HepG2 (cell line): Measurements from ENCODE around the gene POLG2. TPM values are rescaled to one million over a fixed set of nuclear protein-coding genes. Genes with fewer than 3 reads are reported as not detected.

Experiments used
- ATAC-seq: fragments of 200-7000 bp; cut with Tn5 transposase; 3 replicates; pipeline ENCODE4 v1.9.1; 2020; ENCODE audit warnings: mild to moderate bottlenecking, moderate library complexity
- BruUV-seq: library from RNA; stranded (reverse); fragments of 400-500 nt; replicated peaks from 2 replicates; lab custom pipeline; 2021; lab: Mats Ljungman, UMichigan
- CTCF ChIA-PET: fragments of 300-600 bp; formaldehyde crosslinking; extraction: SDS; loops from one replicate; lab custom pipeline; 2021; ENCODE audit warnings: low total read pairs, inconsistent platforms, low intra/inter-chr PET ratio; lab: Yijun Ruan, JAX
- POLR2A ChIA-PET: fragments of 350-600 bp; sonication (Branson Sonifier 250); formaldehyde crosslinking; loops from one replicate; lab custom pipeline; 2020; ENCODE audit warnings: antibody characterized with exemption, inconsistent platforms; lab: Yijun Ruan, JAX
- DNase-seq: peaks from one replicate; pipeline ENCODE4 v3.0.0-alpha.2; 2015; ENCODE audit warnings: low spot score
- FAIRE-seq: peaks from 3 replicates; lab custom pipeline; 2011; peaks lifted over from hg19 to GRCh38; lab: Jason Lieb, UNC
- H2AFZ ChIP-seq: one replicate; pipeline ENCODE4 v1.6.1; 2011; ENCODE audit warnings: low read length, inconsistent platforms
- H3K27ac ChIP-seq: fragments of 300-600 bp; 3 replicates; pipeline ENCODE4 v1.8.0; 2011; ENCODE audit warnings: mixed run types, mild to moderate bottlenecking, mixed read lengths, low read length, inconsistent platforms; ENCODE audit not compliant: insufficient read depth; ENCODE audit errors: extremely low read length
- H3K27me3 ChIP-seq, 2 experiments: fragments of 200-600 bp in 1 of 2; 2 replicates in 1 of 2; 3 replicates in 1 of 2; pipeline versions ENCODE4 v1.6.0 to v1.8.0; 2011; ENCODE audit warnings: low read length in 2 of 2, mild to moderate bottlenecking in 2 of 2, moderate library complexity in 2 of 2, inconsistent platforms in 1 of 2; ENCODE audit not compliant: insufficient read depth in 2 of 2, control insufficient read depth in 1 of 2
- H3K36me3 ChIP-seq, 2 experiments: fragments of 200-600 bp in 1 of 2; replicated peaks in 1 of 2; 2 replicates in 1 of 2; 3 replicates in 1 of 2; pipeline versions ENCODE4 v1.5.1 to v1.8.0; 2011; ENCODE audit warnings: low read length in 2 of 2, inconsistent platforms in 1 of 2; ENCODE audit not compliant: insufficient read depth in 2 of 2, control insufficient read depth in 1 of 2
- H3K4me1 ChIP-seq: 2 replicates; pipeline ENCODE4 v1.5.1; 2012; ENCODE audit warnings: low read length, inconsistent platforms; ENCODE audit not compliant: insufficient read depth
- H3K4me2 ChIP-seq: 2 replicates; pipeline ENCODE4 v1.6.0; 2011; ENCODE audit warnings: low read depth, low read length, inconsistent platforms
- H3K4me3 ChIP-seq, 3 experiments: fragments of 200-600 bp in 1 of 3; sonication (generic), shearing (Covaris generic) in 1 of 3; replicated peaks in 1 of 3; 2 replicates each; pipeline ENCODE4 v1.5.1; 2011 to 2016; ENCODE audit warnings: low read length in 3 of 3, inconsistent platforms in 2 of 3, low read depth in 2 of 3, mild to moderate bottlenecking in 2 of 3, control low read depth in 1 of 3, mixed read lengths in 1 of 3; ENCODE audit not compliant: insufficient read depth in 1 of 3
- H3K79me2 ChIP-seq: one replicate; pipeline ENCODE4 v1.6.1; 2011; ENCODE audit warnings: low read length, inconsistent platforms; ENCODE audit not compliant: insufficient read depth
- H3K9ac ChIP-seq: 2 replicates; pipeline ENCODE4 v1.6.0; 2011; ENCODE audit warnings: mild to moderate bottlenecking, low read depth, low read length, inconsistent platforms; ENCODE audit not compliant: insufficient read depth
- H3K9me3 ChIP-seq: 2 replicates; pipeline ENCODE4 v1.5.1; 2012; ENCODE audit warnings: mild to moderate bottlenecking, low read length
- H4K20me1 ChIP-seq: 2 replicates; pipeline ENCODE4 v1.6.0; 2011; ENCODE audit warnings: inconsistent platforms, mild to moderate bottlenecking, low read length, moderate library complexity; ENCODE audit not compliant: insufficient read depth
- MXI1 ChIP-seq: IDR thresholded peaks from 3 replicates; pipeline ENCODE4 v1.6.1; 2012; ENCODE audit warnings: low read depth, low read length, inconsistent platforms, borderline replicate concordance
- NR2F1 ChIP-seq, 2 experiments: fragments of 450-650 bp in 1 of 2; formaldehyde crosslinking in 1 of 2; IDR thresholded peaks; 2 replicates each; pipeline versions ENCODE4 v1.5.0 to v1.6.1; 2016 to 2020; ENCODE audit warnings: mild to moderate bottlenecking in 1 of 2, missing compliant biosample characterization in 1 of 2, missing genetic modification reagents in 1 of 2, moderate library complexity in 1 of 2
- POLR2AphosphoS2 ChIP-seq: IDR thresholded peaks from 2 replicates; pipeline ENCODE4 v1.6.1; 2011; ENCODE audit warnings: low read depth, low read length, improper control_type of control experiment
- POLR2AphosphoS5 ChIP-seq: IDR thresholded peaks from 2 replicates; pipeline ENCODE4 v1.6.1; 2012; ENCODE audit warnings: low read depth, low read length
- RBM22 ChIP-seq: fragments of 200-400 bp; formaldehyde crosslinking; optimal IDR thresholded peaks from 2 replicates; pipeline ENCODE3; 2017; ENCODE audit warnings: mild to moderate bottlenecking, low read length, moderate library complexity
- SIX4 ChIP-seq: sonication (generic); formaldehyde crosslinking; IDR thresholded peaks from 2 replicates; pipeline ENCODE4 v1.4.0; 2020; ENCODE audit warnings: missing genetic modification reagents
- SMAD1 ChIP-seq: sonication (generic); formaldehyde crosslinking; IDR thresholded peaks from 2 replicates; pipeline ENCODE4 v1.4.0; 2020; ENCODE audit warnings: missing genetic modification reagents, low read depth, mild to moderate bottlenecking, borderline replicate concordance
- TCF7L2 ChIP-seq: IDR thresholded peaks from 2 replicates; pipeline ENCODE4 v1.6.1; 2011; ENCODE audit warnings: mild to moderate bottlenecking, low read depth, low read length, moderate library complexity
- TFE3 ChIP-seq: IDR thresholded peaks from 2 replicates; pipeline ENCODE4 v1.6.1; 2016
- ZBTB20 ChIP-seq: sonication (generic); formaldehyde crosslinking; IDR thresholded peaks from 2 replicates; pipeline ENCODE4 v1.8.1; 2023; ENCODE audit warnings: missing genetic modification reagents, low read depth, mild to moderate bottlenecking, borderline replicate concordance
- ZFP36L2 ChIP-seq: sonication (generic); formaldehyde crosslinking; IDR thresholded peaks from 2 replicates; pipeline ENCODE4 v1.4.0; 2020; ENCODE audit warnings: missing genetic modification reagents
- ZNF460 ChIP-seq: sonication (generic); formaldehyde crosslinking; IDR thresholded peaks from 2 replicates; pipeline ENCODE4 v1.5.1; 2020; ENCODE audit warnings: missing genetic modification reagents, mild to moderate bottlenecking, borderline replicate concordance
- ZNF572 ChIP-seq: sonication (generic); formaldehyde crosslinking; IDR thresholded peaks from 2 replicates; pipeline ENCODE4 v1.5.1; 2020; ENCODE audit warnings: mild to moderate bottlenecking, missing genetic modification reagents
- ZXDC ChIP-seq: sonication (generic); formaldehyde crosslinking; IDR thresholded peaks from 2 replicates; pipeline ENCODE4 v1.5.0; 2020; ENCODE audit warnings: mild to moderate bottlenecking, missing genetic modification reagents
- WGBS: methylation state at CpG from one replicate; pipeline ENCODE4 v1.1.6; 2017; ENCODE audit warnings: low lambda C conversion rate; 5-methylcytosine and 5-hydroxymethylcytosine counted together
- in situ Hi-C: cut with HindIII; loops from 2 replicates; pipeline ENCODE4 v1.10.0; 2017; ENCODE audit warnings: low pct_unique_long_range_greater_than_20kb; ENCODE audit not compliant: extremely low pct_ligation_motif_present
- intact Hi-C: fragments of 100-400 bp; cut with micrococcal nuclease; formaldehyde crosslinking; loops from one replicate; pipeline ENCODE4 v1.10.0; 2022; ENCODE audit not compliant: unreplicated experiment
- polyA plus RNA-seq, 8 experiments: library from polyadenylated mRNA; depleted of rRNA in 3 of 8; stranded (reverse) in 7 of 8; unstranded in 1 of 8; fragments of >200 nt; fragmentation: Illumina TruSeq in 4 of 8; extraction: Trizol in 4 of 8; gene quantifications; 2 replicates each; pipeline versions ENCODE4 v1.2.1 to v1.2.3, GENCODE V29; 2011 to 2016; ENCODE audit warnings: low read depth in 4 of 8, missing spikeins in 1 of 8, mixed read lengths in 1 of 8; ENCODE audit not compliant: insufficient read depth in 1 of 8
- total RNA-seq, 5 experiments: library from RNA; depleted of rRNA; stranded (reverse); fragments of >200 nt; fragmentation: Illumina TruSeq; extraction: Trizol; gene quantifications; 2 replicates each; pipeline ENCODE4 v1.2.3, GENCODE V29; 2016; ENCODE audit warnings: low read depth in 1 of 5

The POLG2 gene
- total and polyA plus RNA-seq, 2 of the 13 experiments (the other 11 are each of a cell fraction or from before 2014, with no cell fraction given), result 21.1 to 25.5 TPM

- H3K4me2 ChIP-seq, result no peak overlapping the region
- in situ Hi-C loops, result loop anchor here (10.0 kb wide), 1 partner anchor 656 kb away; the partner anchor contains the start of gene SMARCD2
- peaks cover 53% of the 10 kb centered on the region for H4K20me1 ChIP-seq
- no peaks in the 10 kb centered on the region; a peak in 1 of 5 replicates for H3K27me3 ChIP-seq
- H3K4me1 ChIP-seq, result peaks cover 78% of the 10 kb centered on the region
- DNase-seq, result no peak
- no peak for FAIRE-seq
- peaks cover 40% of the 10 kb centered on the region for H3K79me2 ChIP-seq
- no peak overlapping the region for H3K9ac ChIP-seq
- no peaks in the 10 kb centered on the region for H3K9me3 ChIP-seq
- POLR2A ChIA-PET, result no interaction called here
- 97% methylated on average over 8 of the region's 8 CpGs for WGBS
- H2AFZ ChIP-seq, result no peak overlapping the region
- peaks cover 26 to 56% of the 10 kb centered on the region in 2 experiments for H3K36me3 ChIP-seq
- ATAC-seq, result no peak
- no peak overlapping the region for H3K27ac ChIP-seq
- CTCF ChIA-PET, result no interaction called here
- no TSS peak for BruUV-seq
- intact Hi-C loops, result no loop called here
- 0 out of 3 replicates have a peak, but pooled peaks have one; percentile 25 for TF ChIP-seq MXI1
- TF ChIP-seq SIX4, result no peak
- no peak for TF ChIP-seq ZBTB20 (CRISPR knock-in tag)
- TF ChIP-seq RBM22, result peak; percentile 12
- H3K4me3 ChIP-seq, result no peak overlapping the region
Measured at GRCh38 chr17:64500487-64500859, 3.6 kb upstream of the POLG2 start.

- Histone ChIP-seq H4K20me1 (peaks cover 50% of the 10 kb centered on the region), H3K36me3 (peaks cover 26 to 55% of the 10 kb centered on the region in 2 experiments), H3K27ac (no peak overlapping the region), H3K79me2 (peaks cover 40% of the 10 kb centered on the region), H3K27me3 (no peaks in the 10 kb centered on the region; a peak in 1 of 5 replicates), H2AFZ (no peak overlapping the region), H3K9ac (no peak overlapping the region), H3K9me3 (no peaks in the 10 kb centered on the region), H3K4me2 (no peak overlapping the region), H3K4me3 (no peak overlapping the region), H3K4me1 (peaks cover 83% of the 10 kb centered on the region)
- intact Hi-C loops, result loop anchor here (10.0 kb wide), 2 partner anchors 175 to 345 kb away; no protein-coding TSS in a partner anchor
- ChIA-PET POLR2A (no interaction called here), CTCF (no interaction called here)
- 96% methylated on average over 6 of the region's 6 CpGs for WGBS
- ATAC-seq (no peak), FAIRE-seq (no peak), DNase-seq (no peak)
- no TSS peak for BruUV-seq
- in situ Hi-C loops, result loop anchor here (10.0 kb wide), 2 partner anchors 195 to 655 kb away; partner anchors contain the start of gene SMARCD2
- TF ChIP-seq POLR2AphosphoS5, result peak; percentile 51; the same call in 1 of the 2 replicates
- TF ChIP-seq TCF7L2, result no peak
- TF ChIP-seq ZXDC (CRISPR knock-in tag), result no peak
- peak; percentile 92 for TF ChIP-seq POLR2AphosphoS2
- TF ChIP-seq ZFP36L2 (CRISPR knock-in tag), result no peak
- TF ChIP-seq NR2F1 (CRISPR knock-in tag; IDR thresholded peaks at IDR 0.05), result no peak
- TF ChIP-seq TFE3, result no peak
- TF ChIP-seq SMAD1, result no peak
- no peak for TF ChIP-seq ZNF572 (CRISPR knock-in tag)
- TF ChIP-seq ZNF460 (CRISPR knock-in tag), result no peak
Measured at GRCh38 chr17:64499805-64500486, 3.1 kb upstream of the POLG2 start.
